Motor neuron (in vitro differentiated cells): Measurements from ENCODE around the gene PPIE. TPM values are rescaled to one million over a fixed set of nuclear protein-coding genes. Genes with fewer than 3 reads are reported as not detected.

Experiments
- total RNA-seq, 8 experiments: library from RNA; unstranded; fragments of 300-600 nt; gene quantifications; 2 replicates each; pipeline versions ENCODE4 v1.2.3 to v1.2.4, GENCODE V29; 2022

PPIE gene
- total RNA-seq, 8 experiments from 2014 or later, result 45.9 to 84.5 (median 54.6) TPM

Other genes with a start within 250 kb of the PPIE start
- under 1 TPM in 4 of 8 experiments, not detected in 4; 0.16 to 0.43 (median 0.22) TPM for gene BMP8A, start 247.2 kb upstream of the PPIE start, total RNA-seq
- gene PABPC4, start 162.1 kb upstream of the PPIE start, total RNA-seq, result 100 to 1,000 TPM in 7 of 8 experiments, 10 to 100 TPM in 1; 92.6 to 351 (median 170) TPM
- 1 to 10 TPM in 2 of 8 experiments, under 1 TPM in 5, not detected in 1; 0.16 to 8.4 (median 0.50) TPM for gene HEYL, start 99.2 kb upstream of the PPIE start, total RNA-seq
- gene NT5C1A, start 66.8 kb upstream of the PPIE start, total RNA-seq, result 1 to 10 TPM in 3 of 8 experiments, under 1 TPM in 2, not detected in 3; 0.22 to 2.0 (median 1.0) TPM
- gene HPCAL4, start 47.4 kb upstream of the PPIE start, total RNA-seq, result 10 to 100 TPM in 5 of 8 experiments, 1 to 10 TPM in 1, under 1 TPM in 2; 0.17 to 36.8 (median 15.9) TPM
- gene OXCT2, start 32.5 kb downstream of the PPIE start, total RNA-seq, result 1 to 10 TPM in 2 of 8 experiments, under 1 TPM in 5, not detected in 1; 0.51 to 1.8 (median 0.93) TPM
- gene BMP8B, start 50.0 kb downstream of the PPIE start, total RNA-seq, result 1 to 10 TPM in 4 of 8 experiments, under 1 TPM in 4; 0.20 to 3.5 (median 1.1) TPM
- 10 to 100 TPM; 19.5 to 57.6 (median 38.6) TPM for gene TRIT1, start 144.6 kb downstream of the PPIE start, total RNA-seq
- gene MYCL, start 163.0 kb downstream of the PPIE start, total RNA-seq, result 10 to 100 TPM in 5 of 8 experiments, under 1 TPM in 3; 0.18 to 85.1 (median 33.6) TPM
- 10 to 100 TPM in 5 of 8 experiments, 1 to 10 TPM in 3; 2.4 to 48.6 (median 25.8) TPM for gene MFSD2A, start 216.3 kb downstream of the PPIE start, total RNA-seq